Tibial nerve (tissue), 4 donors: ENCODE results near the gene OLR1.

Experiments
- EP300 ChIP-seq, 2 donors: sonication (generic); formaldehyde crosslinking; IDR thresholded peaks; one replicate each; pipeline ENCODE4 v1.6.1; 2017; ENCODE audit warnings: antibody characterized with exemption in 2 of 2, mild to moderate bottlenecking in 1 of 2
- POLR2A ChIP-seq, 2 donors: fragments of 450-650 bp; IDR thresholded peaks; one replicate each; pipeline ENCODE4 v1.6.1; 2017; ENCODE audit warnings: antibody characterized with exemption in 2 of 2, mild to moderate bottlenecking in 2 of 2, moderate library complexity in 2 of 2
- TF ChIP-seq, protein P1 (sequence below), 5 experiments: fragments of 200-600 bp in 3 of 5; fragments of 450-650 bp in 2 of 5; sonication (generic) in 3 of 5; IDR thresholded peaks; one replicate each; pipeline ENCODE4 v1.5.1; 2016 to 2019; ENCODE audit warnings: antibody characterized with exemption in 5 of 5, mild to moderate bottlenecking in 3 of 5, moderate library complexity in 2 of 5

DNA sequence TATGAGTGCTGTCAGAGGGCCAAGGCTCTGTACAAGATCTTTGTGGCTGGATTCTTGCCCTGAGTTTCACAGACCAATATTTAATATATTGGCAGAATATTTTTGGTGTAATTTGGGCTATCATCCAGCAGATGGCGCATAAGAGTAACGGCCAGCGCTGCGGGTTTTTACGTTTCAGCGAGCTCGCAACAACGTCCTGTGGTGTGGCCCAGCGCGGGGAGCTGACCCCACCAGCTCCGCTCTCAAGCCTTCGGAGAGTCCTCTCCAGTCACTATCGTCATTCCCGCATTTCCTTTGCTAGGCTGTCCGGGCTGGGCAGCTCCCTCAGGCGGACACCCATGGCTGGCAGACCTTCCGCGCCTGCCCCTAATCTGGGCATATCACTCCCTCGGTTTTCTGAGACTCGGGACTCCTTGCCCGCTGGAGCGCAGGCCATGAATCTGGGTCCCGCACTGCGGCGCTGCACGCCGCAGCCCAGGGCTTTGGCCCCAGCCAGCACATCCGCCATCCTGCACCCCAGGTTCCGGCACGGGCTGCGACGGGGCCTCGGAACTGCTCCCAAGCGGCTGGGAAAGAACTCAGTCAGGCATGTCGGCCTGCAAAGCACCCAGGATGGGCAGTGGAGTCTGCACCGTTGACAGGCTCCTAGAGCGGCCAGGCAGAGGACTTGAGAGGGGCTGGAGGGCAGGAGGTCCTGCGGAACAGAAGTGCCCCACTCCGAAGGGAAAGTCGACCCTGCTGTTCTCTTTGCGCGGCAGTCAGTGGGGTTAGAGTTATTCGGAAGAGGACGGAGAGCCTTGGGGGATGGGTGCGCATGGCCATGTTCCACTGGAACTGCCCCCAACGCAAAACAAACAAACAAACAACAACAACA, 18.4 kb downstream of the OLR1 start:
- TF ChIP-seq, protein P1, sequence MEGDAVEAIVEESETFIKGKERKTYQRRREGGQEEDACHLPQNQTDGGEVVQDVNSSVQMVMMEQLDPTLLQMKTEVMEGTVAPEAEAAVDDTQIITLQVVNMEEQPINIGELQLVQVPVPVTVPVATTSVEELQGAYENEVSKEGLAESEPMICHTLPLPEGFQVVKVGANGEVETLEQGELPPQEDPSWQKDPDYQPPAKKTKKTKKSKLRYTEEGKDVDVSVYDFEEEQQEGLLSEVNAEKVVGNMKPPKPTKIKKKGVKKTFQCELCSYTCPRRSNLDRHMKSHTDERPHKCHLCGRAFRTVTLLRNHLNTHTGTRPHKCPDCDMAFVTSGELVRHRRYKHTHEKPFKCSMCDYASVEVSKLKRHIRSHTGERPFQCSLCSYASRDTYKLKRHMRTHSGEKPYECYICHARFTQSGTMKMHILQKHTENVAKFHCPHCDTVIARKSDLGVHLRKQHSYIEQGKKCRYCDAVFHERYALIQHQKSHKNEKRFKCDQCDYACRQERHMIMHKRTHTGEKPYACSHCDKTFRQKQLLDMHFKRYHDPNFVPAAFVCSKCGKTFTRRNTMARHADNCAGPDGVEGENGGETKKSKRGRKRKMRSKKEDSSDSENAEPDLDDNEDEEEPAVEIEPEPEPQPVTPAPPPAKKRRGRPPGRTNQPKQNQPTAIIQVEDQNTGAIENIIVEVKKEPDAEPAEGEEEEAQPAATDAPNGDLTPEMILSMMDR (IDR thresholded peaks at IDR 0.05): peak; percentile 78 to 87 (median 82)
- TF ChIP-seq POLR2A (IDR thresholded peaks at IDR 0.05): peak in 1 of 2 donors; percentile 43
- peak in 1 of 2 donors; percentile 68 for TF ChIP-seq EP300 (IDR thresholded peaks at IDR 0.05)
